ENCODE results near the gene ADARB1. TPM values are rescaled to one million over a fixed set of nuclear protein-coding genes. Genes with fewer than 3 reads are reported as not detected.
A peak's percentile ranks its signal among the peaks of the same experiment; 100 is the strongest.

ADARB1 gene
- total RNA-seq, 2 experiments from 2014 or later = 27.5 to 28.6 TPM

GRCh38 chr21:45262616-45263015, 188.2 kb downstream of the ADARB1 start:
- no peak overlapping the region for H3K27ac Mint-ChIP-seq

GRCh38 chr21:45263534-45263933, 189.2 kb downstream of the ADARB1 start:
- H3K4me1 ChIP-seq (ENCODE audit: insufficient read depth, low read length) = peaks cover 26% of the 10 kb centered on the region
- POLR2A ChIA-PET = no interaction called here
- peaks cover 46% of the 10 kb centered on the region for H3K36me3 Mint-ChIP-seq (ENCODE audit: low read depth)
- no peak overlapping the region for H3K4me3 ChIP-seq (ENCODE audit: low read length)
- H3K4me1 Mint-ChIP-seq (ENCODE audit: low read depth) = peaks cover 15% of the 10 kb centered on the region
- H3K27me3 ChIP-seq (ENCODE audit: control insufficient read depth in 1 of 2, insufficient read depth in 2 of 2, low read length in 2 of 2) = no peaks in the 10 kb centered on the region
- intact Hi-C loops (cut with DNase I, micrococcal nuclease) = loop anchor here in 1 of 2 experiments (5.0 kb wide), 1 partner anchor 41 kb away; no protein-coding TSS in a partner anchor
- no peaks in the 10 kb centered on the region for H3K9me3 ChIP-seq (ENCODE audit: control insufficient read depth in 1 of 2, insufficient read depth in 1 of 2, low read length in 2 of 2)
- no peaks in the 10 kb centered on the region for H3K9me3 Mint-ChIP-seq
- H3K36me3 ChIP-seq (ENCODE audit: insufficient read depth, low read length) = peaks cover 39% of the 10 kb centered on the region
- H3K27ac Mint-ChIP-seq = no peak overlapping the region
- CTCF ChIA-PET = no interaction called here
- no peaks in the 10 kb centered on the region for H3K27me3 Mint-ChIP-seq
- ATAC-seq (ENCODE audit: poor library complexity) = no peak
- no peak for DNase-seq
- no peak for TF ChIP-seq CTCF (IDR thresholded peaks at IDR 0.05)
- H3K27ac ChIP-seq (ENCODE audit: low read depth in 1 of 2, low read length in 2 of 2) = no peak overlapping the region
- H3K4me3 Mint-ChIP-seq = no peak overlapping the region

More at GRCh38 chr21:45262616-45263015, 188.2 kb downstream of the ADARB1 start:
- no peak for TF ChIP-seq CTCF (IDR thresholded peaks at IDR 0.05)
- DNase-seq = peak in 1 of 14 experiments; percentile 40
- H3K9me3 Mint-ChIP-seq = no peaks in the 10 kb centered on the region
- Histone ChIP-seq H3K27me3 (ENCODE audit: control insufficient read depth in 1 of 2, insufficient read depth in 2 of 2, low read length in 2 of 2) (no peaks in the 10 kb centered on the region), H3K36me3 (ENCODE audit: insufficient read depth, low read length) (peaks cover 37% of the 10 kb centered on the region), H3K27ac (ENCODE audit: low read depth in 1 of 2, low read length in 2 of 2) (no peak overlapping the region), H3K4me3 (ENCODE audit: low read length) (no peak overlapping the region), H3K9me3 (ENCODE audit: control insufficient read depth in 1 of 2, insufficient read depth in 1 of 2, low read length in 2 of 2) (no peaks in the 10 kb centered on the region), H3K4me1 (ENCODE audit: insufficient read depth, low read length) (peaks cover 29% of the 10 kb centered on the region)
- peaks cover 15% of the 10 kb centered on the region for H3K4me1 Mint-ChIP-seq (ENCODE audit: low read depth)
- intact Hi-C loops (cut with DNase I, micrococcal nuclease) = loop anchor here in 1 of 2 experiments (5.0 kb wide), 1 partner anchor 40 kb away; no protein-coding TSS in a partner anchor
- no peak for ATAC-seq (ENCODE audit: poor library complexity)
- no peaks in the 10 kb centered on the region for H3K27me3 Mint-ChIP-seq
- no peak overlapping the region for H3K4me3 Mint-ChIP-seq
- ChIA-PET CTCF (no interaction called here), POLR2A (interaction anchor here (0.7 kb wide), 2 partner anchors 10 to 25 kb away, joined by 3 to 4 read pairs; partner anchors contain the start of gene POFUT2)
- peaks cover 42% of the 10 kb centered on the region for H3K36me3 Mint-ChIP-seq (ENCODE audit: low read depth)

GRCh38 chr21:45264146-45264911, 189.9 kb downstream of the ADARB1 start:
- no peak overlapping the region for H3K27ac ChIP-seq (ENCODE audit: low read depth in 1 of 2, low read length in 2 of 2)
- Mint-ChIP-seq H3K27me3 (no peaks in the 10 kb centered on the region), H3K4me1 (ENCODE audit: low read depth) (peaks cover 15% of the 10 kb centered on the region), H3K9me3 (no peaks in the 10 kb centered on the region), H3K36me3 (ENCODE audit: low read depth) (peaks cover 46% of the 10 kb centered on the region), H3K4me3 (no peak overlapping the region), H3K27ac (no peak overlapping the region)
- ChIA-PET POLR2A (no interaction called here), CTCF (no interaction called here)
- TF ChIP-seq CTCF (IDR thresholded peaks at IDR 0.05) = no peak
- no peaks in the 10 kb centered on the region for H3K9me3 ChIP-seq (ENCODE audit: control insufficient read depth in 1 of 2, insufficient read depth in 1 of 2, low read length in 2 of 2)
- no peaks in the 10 kb centered on the region for H3K27me3 ChIP-seq (ENCODE audit: control insufficient read depth in 1 of 2, insufficient read depth in 2 of 2, low read length in 2 of 2)
- no peak overlapping the region for H3K4me3 ChIP-seq (ENCODE audit: low read length)
- ATAC-seq (ENCODE audit: poor library complexity) (no peak), DNase-seq (peak in 1 of 14 experiments; percentile 6)
- intact Hi-C loops (cut with DNase I, micrococcal nuclease) = loop anchor here in 1 of 2 experiments (5.0 kb wide), 1 partner anchor 42 kb away; no protein-coding TSS in a partner anchor
- H3K36me3 ChIP-seq (ENCODE audit: insufficient read depth, low read length) = peaks cover 39% of the 10 kb centered on the region
- peaks cover 26% of the 10 kb centered on the region for H3K4me1 ChIP-seq (ENCODE audit: insufficient read depth, low read length)

Measured in CD4-positive, alpha-beta T cell (primary cell).